ENCODE measurements around the gene RAB5A.

GRCh38 chr3:19961960-19962359, 15.1 kb downstream of the RAB5A start:
- TF ChIP-seq CTCF (IDR thresholded peaks at IDR 0.05) (no peak), POLR2A (IDR thresholded peaks at IDR 0.05) (no peak)

All from prostate gland (tissue), 2 donors.